Spleen (tissue), 7 donors: ENCODE results near the gene CASTOR1.

Source experiments
- CTCF ChIP-seq, 11 experiments: fragments of 200-600 bp in 7 of 11; fragments of 450-650 bp in 4 of 11; sonication (generic) in 4 of 11; IDR thresholded peaks in 8 of 11; conservative IDR thresholded peaks in 3 of 11; 1 replicate in 7 of 11; 2 replicates in 4 of 11; pipeline versions ENCODE4 v1.4.0 to v1.8.0; 2016 to 2021; ENCODE audit warnings: antibody characterized with exemption in 11 of 11, inconsistent platforms in 4 of 11, mild to moderate bottlenecking in 1 of 11
- POLR2A ChIP-seq, 3 donors: fragments of 450-650 bp; IDR thresholded peaks; one replicate each; pipeline ENCODE4 v1.5.1; 2017; ENCODE audit warnings: antibody characterized with exemption in 3 of 3, mild to moderate bottlenecking in 1 of 3
- donor health status: DM: no; HTN: no; CAD: no; lungs with moderate emphysema.
- donor health status: DM: no; HTN: no; CAD: no.
- donor health status: DM: no; HTN: no; CAD: no.

- TF ChIP-seq CTCF (IDR thresholded peaks at IDR 0.05 in 8 of 11, conservative IDR thresholded peaks at IDR 0.05 in 3 of 11): no peak
- TF ChIP-seq POLR2A (IDR thresholded peaks at IDR 0.05): no peak
Observed at GRCh38 chr22:30283342-30283741, 6.0 kb downstream of the CASTOR1 start.
